Activated naive CD8-positive, alpha-beta T cell (primary cell): Measurements from ENCODE around the gene DDA1.
"Not testable (repeated sequence)": the region's sequence is repeated elsewhere in the genome, so short reads cannot be mapped to it uniquely, and the experiment has no call there.

Experiments
- H3K27ac Mint-ChIP-seq: one replicate; pipeline ENCODE4 v1.8.0; 2021; ENCODE audit warnings: mixed read lengths
- H3K27me3 Mint-ChIP-seq: one replicate; pipeline ENCODE4 v1.8.0; 2021; ENCODE audit warnings: mixed read lengths
- H3K36me3 Mint-ChIP-seq: one replicate; pipeline ENCODE4 v1.8.0; 2021; ENCODE audit warnings: mixed read lengths
- H3K4me1 Mint-ChIP-seq: one replicate; pipeline ENCODE4 v1.8.0; 2021; ENCODE audit warnings: low read depth, mixed read lengths
- H3K4me3 Mint-ChIP-seq: one replicate; pipeline ENCODE4 v1.8.0; 2021; ENCODE audit warnings: mild to moderate bottlenecking, mixed read lengths
- H3K9me3 Mint-ChIP-seq: one replicate; pipeline ENCODE4 v1.8.0; 2021; ENCODE audit warnings: low read depth, mixed read lengths

Gene DDA1

DNA sequence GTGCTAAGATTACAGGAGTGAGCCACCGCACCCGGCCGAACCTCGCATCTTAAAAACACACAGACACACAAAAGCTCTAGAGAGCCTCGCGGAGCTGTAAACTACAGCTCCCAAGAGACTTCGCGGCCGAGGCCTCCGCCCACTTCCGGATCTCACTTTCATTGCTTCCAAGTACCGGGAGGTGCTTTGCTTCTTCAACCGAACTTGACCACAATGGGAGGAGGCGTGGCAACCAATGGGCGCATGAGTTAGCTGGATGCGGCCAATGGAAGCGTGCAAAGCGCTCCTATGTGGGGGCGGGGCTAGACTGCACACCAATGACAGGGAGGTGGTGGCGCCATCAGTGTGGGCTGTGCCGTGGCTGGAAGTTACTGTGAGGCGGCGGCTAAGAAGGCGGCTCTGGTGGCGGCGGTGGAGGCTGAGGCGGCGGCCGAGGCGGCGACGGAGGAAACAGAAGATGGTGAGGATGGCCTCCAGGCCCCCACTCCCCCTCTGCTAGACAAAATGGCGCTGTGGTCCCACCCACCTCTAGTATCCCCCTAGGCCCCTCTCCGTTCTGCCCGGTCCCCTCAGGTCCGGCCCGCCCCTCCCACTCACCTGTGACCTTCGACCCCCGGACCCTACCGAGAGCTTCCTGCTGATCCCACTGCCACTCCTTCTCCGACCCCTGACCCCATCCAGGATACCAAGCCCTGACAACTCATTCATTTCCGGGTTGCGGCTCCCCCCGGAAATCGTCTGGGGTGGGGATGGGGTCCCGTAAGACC lies at the start of gene DDA1:
Gene DDA1, plus strand, starts transcription at position 366 of the 767 bp plus-strand sequence. Its CDS starts 92 bp downstream, at position 458.
- no peaks in the 10 kb centered on the region for H3K9me3 Mint-ChIP-seq
- peak within 1 kb of the TSS; percentile 91 for H3K4me3 Mint-ChIP-seq
- no peaks in the 10 kb centered on the region for H3K36me3 Mint-ChIP-seq
- peak within 1 kb of the TSS; percentile 85 for H3K27ac Mint-ChIP-seq
- peaks cover 37% of the 10 kb centered on the region for H3K4me1 Mint-ChIP-seq
- no peaks in the 10 kb centered on the region for H3K27me3 Mint-ChIP-seq

DNA sequence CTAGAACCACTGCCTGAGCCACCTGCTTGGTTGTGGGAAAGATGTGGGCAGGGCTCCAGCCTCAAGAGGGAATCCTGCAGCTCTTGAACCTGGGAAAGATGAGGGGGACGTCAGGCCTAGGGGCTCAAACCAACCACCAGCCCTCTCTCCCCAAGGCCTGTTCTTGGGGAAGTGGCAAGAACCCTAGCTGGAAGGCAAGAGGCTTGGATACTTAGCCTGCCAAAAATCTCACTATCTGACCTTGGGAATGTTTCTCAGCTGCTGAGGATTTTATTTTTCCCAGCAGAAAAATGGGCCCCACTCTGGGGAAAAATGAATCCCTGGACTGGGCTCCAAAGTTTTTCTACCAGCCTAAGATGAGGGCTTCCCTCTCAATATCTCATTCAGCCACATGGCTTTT lies 49.4 kb upstream of the DDA1 start:
- no peak overlapping the region for H3K4me3 Mint-ChIP-seq
- H3K27ac Mint-ChIP-seq = no peak overlapping the region
- no peaks in the 10 kb centered on the region for H3K27me3 Mint-ChIP-seq
- H3K36me3 Mint-ChIP-seq = no peaks in the 10 kb centered on the region
- H3K4me1 Mint-ChIP-seq = peaks cover 7% of the 10 kb centered on the region
- no peaks in the 10 kb centered on the region for H3K9me3 Mint-ChIP-seq

DNA sequence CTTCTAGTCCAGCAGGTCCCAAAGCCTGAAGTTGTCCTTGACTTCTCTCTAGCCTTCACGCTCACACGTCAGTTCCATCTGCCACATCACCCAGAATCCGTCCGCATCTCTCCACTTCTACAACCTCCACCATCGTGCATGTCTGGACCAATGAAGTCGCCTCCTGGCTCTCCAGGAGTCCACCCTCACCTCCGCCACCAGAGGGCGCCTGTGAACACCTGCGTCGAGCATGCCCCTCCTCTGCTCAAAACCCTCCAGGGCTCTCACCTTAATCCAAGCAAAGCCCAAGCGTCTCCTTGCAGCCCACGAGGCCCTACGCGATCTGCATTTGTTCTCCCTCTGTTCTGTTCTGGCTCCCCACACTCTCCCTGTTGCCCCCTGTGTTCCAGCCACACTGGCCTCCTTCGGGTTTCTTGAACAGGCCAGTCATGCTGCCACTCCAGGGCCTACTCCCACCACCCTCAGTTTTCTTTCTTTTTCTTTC lies 48.5 kb upstream of the DDA1 start:
- H3K36me3 Mint-ChIP-seq = no peaks in the 10 kb centered on the region
- no peak overlapping the region for H3K27ac Mint-ChIP-seq
- no peaks in the 10 kb centered on the region for H3K27me3 Mint-ChIP-seq
- no peaks in the 10 kb centered on the region for H3K9me3 Mint-ChIP-seq
- peaks cover 7% of the 10 kb centered on the region for H3K4me1 Mint-ChIP-seq
- no peak overlapping the region for H3K4me3 Mint-ChIP-seq

DNA sequence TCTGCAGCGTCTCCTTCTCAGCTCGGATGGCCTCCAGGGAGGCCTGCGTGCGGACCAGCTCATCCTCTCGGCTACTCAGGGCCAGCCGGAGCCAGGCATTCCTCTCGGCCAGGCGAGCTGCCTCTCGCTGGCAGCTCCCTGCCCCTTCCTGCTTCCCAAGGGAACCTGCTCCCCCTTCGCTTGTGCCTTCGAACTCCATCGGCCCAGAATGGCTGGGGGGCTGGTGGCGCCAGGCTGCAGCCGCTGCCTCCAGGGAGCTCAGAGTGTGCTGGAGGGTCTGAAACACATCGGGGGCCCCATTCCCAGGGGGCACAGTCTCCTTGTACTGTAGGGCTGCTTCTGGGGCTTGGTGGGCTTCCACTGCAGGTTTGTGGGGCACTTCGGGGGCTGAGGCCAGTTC lies 46.8 kb upstream of the DDA1 start:
- H3K27me3 Mint-ChIP-seq = no peaks in the 10 kb centered on the region
- peaks cover 16% of the 10 kb centered on the region for H3K4me1 Mint-ChIP-seq
- H3K27ac Mint-ChIP-seq = no peak overlapping the region
- no peak overlapping the region for H3K4me3 Mint-ChIP-seq
- no peaks in the 10 kb centered on the region for H3K9me3 Mint-ChIP-seq
- no peaks in the 10 kb centered on the region for H3K36me3 Mint-ChIP-seq

DNA sequence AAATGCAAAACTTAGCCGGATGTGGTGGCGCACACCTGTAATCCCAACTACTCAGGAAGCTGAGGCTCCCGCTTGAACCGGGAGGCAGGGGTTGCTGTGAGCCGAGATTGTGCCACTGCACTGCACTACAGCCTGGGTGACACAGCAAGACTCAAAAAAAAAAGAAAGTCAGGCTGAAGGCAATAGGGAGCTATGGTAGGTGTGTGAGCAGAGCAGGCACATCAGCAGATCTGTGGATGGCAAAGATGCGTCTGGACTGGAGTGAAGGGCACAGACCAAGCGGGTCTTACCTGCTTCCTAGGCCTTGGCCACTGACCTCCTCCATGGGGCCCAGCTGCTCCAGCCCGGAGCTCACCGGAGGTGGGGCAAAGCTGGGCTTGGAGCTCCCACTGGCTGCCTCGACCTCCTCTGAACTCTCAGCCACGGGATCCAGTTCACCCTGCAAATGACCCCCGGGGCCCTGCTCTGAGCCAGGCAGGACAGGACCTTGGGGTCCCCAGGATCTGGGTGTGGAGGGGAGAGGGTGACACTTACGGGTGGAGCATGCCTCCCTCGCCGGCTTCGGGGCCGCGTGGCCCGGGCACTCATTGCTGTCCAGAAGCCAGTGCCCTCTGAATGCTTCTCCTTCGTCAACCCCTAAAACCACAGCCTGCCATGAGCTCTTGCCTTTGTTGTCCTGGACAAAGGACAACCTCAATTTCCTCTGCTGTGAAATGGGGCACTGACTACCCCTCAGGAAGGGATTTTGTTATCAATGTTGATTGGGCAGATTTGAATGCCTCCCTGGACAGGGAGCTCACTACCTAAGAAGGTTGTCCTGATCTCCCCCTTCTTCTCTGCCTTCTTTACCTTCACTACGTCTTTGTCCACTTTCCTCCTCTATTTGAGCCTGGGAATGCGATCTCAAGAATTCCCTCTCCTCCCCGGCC lies 45.4 kb upstream of the DDA1 start:
- H3K4me3 Mint-ChIP-seq = no peak overlapping the region
- peaks cover 22% of the 10 kb centered on the region for H3K4me1 Mint-ChIP-seq
- no peaks in the 10 kb centered on the region for H3K9me3 Mint-ChIP-seq
- peak overlapping the region; percentile 50 for H3K27ac Mint-ChIP-seq
- H3K27me3 Mint-ChIP-seq = no peaks in the 10 kb centered on the region
- no peaks in the 10 kb centered on the region for H3K36me3 Mint-ChIP-seq

DNA sequence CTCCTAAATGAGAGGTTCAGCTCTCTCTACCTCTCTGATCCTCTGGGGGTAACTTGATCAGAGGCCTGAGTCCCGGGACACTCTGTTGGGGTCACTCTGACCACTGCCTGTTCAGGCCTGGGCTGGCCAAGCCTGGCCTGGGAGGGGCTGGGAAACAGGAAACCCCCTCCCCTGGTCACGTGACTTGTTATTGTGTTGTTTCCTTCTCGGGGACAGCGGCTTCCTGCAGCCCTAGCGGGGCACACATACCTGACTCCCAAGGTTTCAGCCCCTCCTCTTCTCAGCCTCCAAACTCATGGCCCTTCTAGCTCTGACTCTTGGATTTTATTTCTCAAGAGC lies 44.8 kb upstream of the DDA1 start, which contains the start of gene USHBP1:
Gene USHBP1, minus strand, starts transcription at position 105 of the 339 bp plus-strand sequence. CDS start 446 bp downstream, outside the sequence.
- no peak within 1 kb of the TSS for H3K4me3 Mint-ChIP-seq
- peak within 1 kb of the TSS; percentile 50 for H3K27ac Mint-ChIP-seq
- no peaks in the 10 kb centered on the region for H3K27me3 Mint-ChIP-seq
- H3K36me3 Mint-ChIP-seq = no peaks in the 10 kb centered on the region
- H3K9me3 Mint-ChIP-seq = no peaks in the 10 kb centered on the region
- peaks cover 22% of the 10 kb centered on the region for H3K4me1 Mint-ChIP-seq

DNA sequence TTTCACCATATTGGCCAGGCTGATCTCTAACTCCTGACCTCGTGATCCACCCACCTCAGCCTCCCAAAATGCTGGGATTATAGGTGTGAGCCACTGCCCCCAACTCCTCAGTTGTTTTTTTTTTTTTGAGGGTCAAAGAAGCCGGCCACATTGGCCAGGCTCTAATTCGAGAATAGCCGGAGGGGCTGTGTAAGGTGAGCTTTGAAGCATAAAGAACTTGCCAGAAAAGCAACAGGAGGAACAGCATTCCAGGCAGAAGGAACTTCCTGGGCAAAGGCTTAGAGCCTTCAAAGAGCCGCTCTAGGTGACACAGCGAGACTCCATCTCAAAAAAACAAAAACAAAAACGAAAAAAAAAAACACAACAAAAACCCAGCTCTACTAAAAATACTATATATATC lies 43.3 kb upstream of the DDA1 start:
- H3K27me3 Mint-ChIP-seq = no peaks in the 10 kb centered on the region
- no peaks in the 10 kb centered on the region for H3K9me3 Mint-ChIP-seq
- H3K36me3 Mint-ChIP-seq = no peaks in the 10 kb centered on the region
- no peak overlapping the region for H3K4me3 Mint-ChIP-seq
- peaks cover 20% of the 10 kb centered on the region for H3K4me1 Mint-ChIP-seq
- no peak overlapping the region for H3K27ac Mint-ChIP-seq

DNA sequence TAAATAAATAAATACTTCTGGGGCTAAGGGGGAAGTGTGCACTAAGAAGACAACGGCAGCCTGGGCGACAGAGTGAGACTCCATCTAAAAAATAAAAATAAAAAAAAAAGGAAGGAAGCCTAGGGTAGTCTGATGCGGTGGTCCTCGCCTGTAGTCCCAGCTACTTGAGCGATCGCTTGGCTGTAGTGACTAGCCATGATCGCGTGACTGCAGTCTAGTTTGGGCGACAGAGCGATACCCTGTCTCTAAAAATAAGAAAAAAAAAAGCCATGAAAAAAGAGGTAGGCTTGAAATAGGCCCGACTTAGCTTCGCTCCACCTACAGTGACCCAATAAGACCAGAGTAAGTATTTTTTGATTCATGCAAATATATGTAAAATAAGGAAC lies 42.8 kb upstream of the DDA1 start:
- Mint-ChIP-seq H3K36me3 (no peaks in the 10 kb centered on the region), H3K27ac (peak overlapping the region; percentile 82), H3K4me3 (peak overlapping the region; percentile 94), H3K27me3 (no peaks in the 10 kb centered on the region), H3K4me1 (peaks cover 20% of the 10 kb centered on the region), H3K9me3 (no peaks in the 10 kb centered on the region)

DNA sequence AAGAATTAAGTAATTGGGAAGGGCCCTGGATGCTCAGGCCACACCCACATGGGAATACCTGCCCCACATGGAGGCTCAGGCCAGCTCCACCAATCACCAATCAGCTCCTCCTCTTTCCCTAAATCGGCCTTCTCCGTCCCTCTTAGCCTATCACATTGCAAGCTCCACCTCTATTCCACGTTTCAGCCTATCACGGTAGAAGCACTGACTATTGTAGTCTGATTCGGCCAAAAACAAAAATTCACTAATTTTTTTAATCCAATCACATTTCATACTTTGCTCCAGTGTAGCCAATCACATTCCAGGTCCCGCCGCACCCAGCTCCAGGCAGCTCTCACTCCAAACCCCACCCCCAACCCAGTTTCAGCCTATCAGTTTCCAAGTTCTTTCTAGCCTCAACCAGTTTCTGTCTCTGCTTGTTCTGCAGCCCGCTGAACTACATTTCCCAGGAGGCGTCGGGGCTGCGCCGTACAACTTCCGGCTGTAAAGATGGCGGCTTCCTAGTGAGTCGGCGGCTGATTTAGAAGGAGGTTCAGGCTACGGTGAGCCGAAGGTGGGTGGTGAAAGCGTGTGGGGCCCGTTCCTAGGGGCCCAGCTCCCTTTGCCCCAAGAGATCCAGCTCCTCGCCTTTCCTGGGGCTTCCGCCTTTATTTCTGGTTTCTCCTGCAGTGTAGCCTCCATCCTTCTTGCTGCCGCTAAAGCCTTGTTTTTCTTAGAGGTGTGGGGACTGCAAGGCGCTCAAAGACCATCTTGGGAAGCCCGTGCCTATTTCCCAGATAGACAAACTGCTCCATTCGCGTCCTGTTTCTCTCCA lies 42.2 kb upstream of the DDA1 start, which contains the start of gene BABAM1:
Gene BABAM1, plus strand, starts transcription at position 469 of the 814 bp plus-strand sequence. CDS start 1,364 bp downstream, outside the sequence.
- H3K9me3 Mint-ChIP-seq = no peaks in the 10 kb centered on the region
- H3K4me3 Mint-ChIP-seq = peak within 1 kb of the TSS; percentile 94
- no peaks in the 10 kb centered on the region for H3K27me3 Mint-ChIP-seq
- H3K4me1 Mint-ChIP-seq = peaks cover 20% of the 10 kb centered on the region
- H3K27ac Mint-ChIP-seq = peak within 1 kb of the TSS; percentile 82
- no peaks in the 10 kb centered on the region for H3K36me3 Mint-ChIP-seq

DNA sequence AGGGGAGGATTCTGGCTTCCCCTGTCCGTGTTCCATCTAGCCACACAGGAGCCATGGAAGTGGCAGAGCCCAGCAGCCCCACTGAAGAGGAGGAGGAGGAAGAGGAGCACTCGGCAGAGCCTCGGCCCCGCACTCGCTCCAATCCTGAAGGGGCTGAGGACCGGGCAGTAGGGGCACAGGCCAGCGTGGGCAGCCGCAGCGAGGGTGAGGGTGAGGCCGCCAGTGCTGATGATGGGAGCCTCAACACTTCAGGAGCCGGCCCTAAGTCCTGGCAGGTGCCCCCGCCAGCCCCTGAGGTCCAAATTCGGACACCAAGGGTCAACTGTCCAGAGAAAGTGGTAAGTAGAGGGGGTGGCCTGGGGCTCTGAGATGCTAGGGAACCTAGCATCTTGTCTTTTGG lies 40.6 kb upstream of the DDA1 start:
- H3K27ac Mint-ChIP-seq = no peak overlapping the region
- H3K4me3 Mint-ChIP-seq = peak overlapping the region; percentile 94
- no peaks in the 10 kb centered on the region for H3K27me3 Mint-ChIP-seq
- H3K4me1 Mint-ChIP-seq = peaks cover 20% of the 10 kb centered on the region
- no peaks in the 10 kb centered on the region for H3K9me3 Mint-ChIP-seq
- H3K36me3 Mint-ChIP-seq = no peaks in the 10 kb centered on the region

DNA sequence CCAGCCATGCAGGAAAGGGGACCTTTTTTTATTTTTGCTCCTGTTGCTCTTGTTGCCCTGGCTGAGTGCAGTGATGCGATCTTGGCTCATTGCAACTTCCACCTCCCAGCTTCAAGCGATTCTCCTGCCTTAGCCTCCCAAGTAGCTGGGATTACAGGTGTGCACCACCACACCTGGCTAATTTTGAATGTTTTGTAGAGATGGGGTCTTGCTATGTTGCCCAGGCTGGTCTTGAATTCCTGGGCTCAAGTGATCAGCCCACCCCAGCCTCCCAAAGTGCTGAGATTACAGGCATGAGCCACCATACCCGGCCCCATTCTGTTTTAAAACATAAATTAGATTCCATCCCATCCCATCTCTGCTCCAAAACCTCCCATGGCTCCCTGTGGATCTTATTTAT lies 34.5 kb upstream of the DDA1 start:
- H3K9me3 Mint-ChIP-seq, H3K4me1 Mint-ChIP-seq, H3K27ac Mint-ChIP-seq, H3K27me3 Mint-ChIP-seq, H3K36me3 Mint-ChIP-seq, H3K4me3 Mint-ChIP-seq: not testable (repeated sequence)

DNA sequence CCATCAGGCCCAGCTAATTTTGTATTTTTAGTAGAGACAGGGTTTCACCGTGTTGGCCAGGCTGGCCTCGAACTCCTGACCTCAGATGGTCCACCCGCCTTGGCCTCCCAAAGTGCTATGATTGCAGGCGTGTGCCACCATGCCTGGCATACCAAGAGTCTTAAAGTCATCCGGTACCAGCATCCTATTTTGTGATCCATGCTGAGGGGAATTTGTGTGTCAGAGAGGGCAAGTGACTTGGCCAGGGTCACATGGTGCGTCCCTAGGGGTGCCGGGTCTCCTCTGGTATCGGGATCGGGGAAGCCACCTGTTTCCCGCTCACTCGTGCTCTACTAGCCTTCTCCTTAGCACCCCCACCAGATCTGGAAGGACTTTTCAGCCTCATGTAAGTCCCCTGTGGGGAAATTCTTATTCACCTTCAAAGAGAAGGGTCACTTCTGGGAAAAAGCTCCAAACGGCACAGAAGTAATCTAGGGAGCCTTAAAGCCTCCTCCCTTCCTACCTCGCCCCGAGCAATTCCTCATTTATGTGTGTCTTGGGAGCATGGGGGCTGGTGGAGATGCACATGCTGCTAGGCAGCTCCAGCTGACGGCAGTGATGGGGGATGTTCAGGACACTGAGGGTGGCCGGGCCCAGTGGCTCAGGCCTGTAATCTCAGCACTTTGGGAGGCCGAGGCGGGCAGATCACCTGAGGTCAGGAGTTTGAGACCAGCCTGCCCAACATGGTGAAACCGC lies 33.8 kb upstream of the DDA1 start:
- H3K36me3 Mint-ChIP-seq = no peaks in the 10 kb centered on the region
- no peak overlapping the region for H3K27ac Mint-ChIP-seq
- H3K4me3 Mint-ChIP-seq = no peak overlapping the region
- H3K9me3 Mint-ChIP-seq = no peaks in the 10 kb centered on the region
- H3K27me3 Mint-ChIP-seq = no peaks in the 10 kb centered on the region
- no peaks in the 10 kb centered on the region for H3K4me1 Mint-ChIP-seq

DNA sequence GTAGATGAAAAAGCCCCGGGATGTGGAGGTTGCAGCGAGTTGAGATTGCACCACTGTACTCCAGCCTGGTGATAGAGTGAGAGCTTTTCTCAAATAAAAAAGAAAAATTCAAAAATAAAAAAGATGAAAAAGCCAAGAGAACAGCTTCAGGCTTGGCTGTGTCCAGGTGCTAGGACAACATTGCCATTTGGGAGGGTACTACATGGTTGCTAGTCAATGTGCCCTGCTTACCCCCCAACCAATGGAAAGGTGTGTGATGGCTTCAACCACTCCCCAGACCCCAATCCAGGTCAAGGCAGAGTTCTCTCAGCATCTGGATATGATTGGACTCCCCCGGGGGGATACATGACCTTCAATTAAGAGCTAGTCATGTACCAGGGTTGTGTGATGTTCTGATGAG lies 29.9 kb upstream of the DDA1 start:
- H3K27me3 Mint-ChIP-seq = no peaks in the 10 kb centered on the region

More for the DNA sequence above, 29.9 kb upstream of the DDA1 start:
- Mint-ChIP-seq H3K4me3 (no peak overlapping the region), H3K27ac (no peak overlapping the region), H3K36me3 (no peaks in the 10 kb centered on the region), H3K4me1 (peaks cover 6% of the 10 kb centered on the region), H3K9me3 (no peaks in the 10 kb centered on the region)
